Measurements from ENCODE around the gene RELCH.
"Not testable (repeated sequence)": the region's sequence is repeated elsewhere in the genome, so short reads cannot be mapped to it uniquely, and the experiment has no call there.

RELCH gene, protein sequence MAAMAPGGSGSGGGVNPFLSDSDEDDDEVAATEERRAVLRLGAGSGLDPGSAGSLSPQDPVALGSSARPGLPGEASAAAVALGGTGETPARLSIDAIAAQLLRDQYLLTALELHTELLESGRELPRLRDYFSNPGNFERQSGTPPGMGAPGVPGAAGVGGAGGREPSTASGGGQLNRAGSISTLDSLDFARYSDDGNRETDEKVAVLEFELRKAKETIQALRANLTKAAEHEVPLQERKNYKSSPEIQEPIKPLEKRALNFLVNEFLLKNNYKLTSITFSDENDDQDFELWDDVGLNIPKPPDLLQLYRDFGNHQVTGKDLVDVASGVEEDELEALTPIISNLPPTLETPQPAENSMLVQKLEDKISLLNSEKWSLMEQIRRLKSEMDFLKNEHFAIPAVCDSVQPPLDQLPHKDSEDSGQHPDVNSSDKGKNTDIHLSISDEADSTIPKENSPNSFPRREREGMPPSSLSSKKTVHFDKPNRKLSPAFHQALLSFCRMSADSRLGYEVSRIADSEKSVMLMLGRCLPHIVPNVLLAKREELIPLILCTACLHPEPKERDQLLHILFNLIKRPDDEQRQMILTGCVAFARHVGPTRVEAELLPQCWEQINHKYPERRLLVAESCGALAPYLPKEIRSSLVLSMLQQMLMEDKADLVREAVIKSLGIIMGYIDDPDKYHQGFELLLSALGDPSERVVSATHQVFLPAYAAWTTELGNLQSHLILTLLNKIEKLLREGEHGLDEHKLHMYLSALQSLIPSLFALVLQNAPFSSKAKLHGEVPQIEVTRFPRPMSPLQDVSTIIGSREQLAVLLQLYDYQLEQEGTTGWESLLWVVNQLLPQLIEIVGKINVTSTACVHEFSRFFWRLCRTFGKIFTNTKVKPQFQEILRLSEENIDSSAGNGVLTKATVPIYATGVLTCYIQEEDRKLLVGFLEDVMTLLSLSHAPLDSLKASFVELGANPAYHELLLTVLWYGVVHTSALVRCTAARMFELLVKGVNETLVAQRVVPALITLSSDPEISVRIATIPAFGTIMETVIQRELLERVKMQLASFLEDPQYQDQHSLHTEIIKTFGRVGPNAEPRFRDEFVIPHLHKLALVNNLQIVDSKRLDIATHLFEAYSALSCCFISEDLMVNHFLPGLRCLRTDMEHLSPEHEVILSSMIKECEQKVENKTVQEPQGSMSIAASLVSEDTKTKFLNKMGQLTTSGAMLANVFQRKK

DNA sequence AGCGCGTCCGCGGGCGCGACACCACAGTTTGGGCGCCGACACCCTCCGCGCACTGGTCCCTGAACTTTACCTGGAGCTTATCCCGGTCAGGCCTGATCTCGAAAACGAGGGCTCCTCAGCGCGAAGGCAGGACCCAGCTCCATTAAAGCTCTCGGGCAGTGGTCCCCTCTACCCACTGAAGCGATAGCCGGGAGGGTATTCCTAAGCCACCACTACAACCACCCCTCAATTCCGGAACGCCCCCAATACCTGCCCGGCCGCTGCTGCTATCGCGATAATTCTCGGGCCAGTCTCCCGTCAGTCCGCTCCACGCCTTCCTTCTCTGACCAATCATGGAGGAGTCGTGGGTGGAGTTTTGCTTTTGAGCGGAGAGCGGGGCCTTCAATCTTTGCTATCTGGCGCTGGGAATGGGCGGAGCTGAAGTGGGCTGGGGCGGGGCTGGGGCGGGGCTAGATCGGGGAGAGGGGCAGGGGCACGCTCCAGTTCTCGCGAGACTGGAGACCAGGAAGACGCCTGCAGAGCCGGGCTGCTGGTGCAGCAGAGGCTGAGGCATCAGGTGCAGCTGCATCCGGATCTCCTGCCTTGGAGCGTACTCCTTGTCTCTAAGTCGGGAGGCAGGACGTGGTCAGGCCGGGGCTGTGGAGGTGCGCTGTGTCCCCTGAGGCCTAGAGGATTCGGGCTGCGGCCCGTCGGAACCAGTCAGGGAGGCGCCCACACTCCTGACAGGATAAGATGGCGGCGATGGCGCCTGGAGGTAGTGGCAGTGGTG, at the start of gene RELCH, which contains the start of gene PIGN:
Gene RELCH, plus strand, starts transcription at position 482 of the 769 bp plus-strand sequence. Its CDS starts 251 bp downstream, at position 733.
Gene PIGN, minus strand, starts transcription at position 283 of the 769 bp plus-strand sequence. CDS start 25,703 bp downstream, outside the sequence.
- DNase-seq: peak; percentile 97

DNA sequence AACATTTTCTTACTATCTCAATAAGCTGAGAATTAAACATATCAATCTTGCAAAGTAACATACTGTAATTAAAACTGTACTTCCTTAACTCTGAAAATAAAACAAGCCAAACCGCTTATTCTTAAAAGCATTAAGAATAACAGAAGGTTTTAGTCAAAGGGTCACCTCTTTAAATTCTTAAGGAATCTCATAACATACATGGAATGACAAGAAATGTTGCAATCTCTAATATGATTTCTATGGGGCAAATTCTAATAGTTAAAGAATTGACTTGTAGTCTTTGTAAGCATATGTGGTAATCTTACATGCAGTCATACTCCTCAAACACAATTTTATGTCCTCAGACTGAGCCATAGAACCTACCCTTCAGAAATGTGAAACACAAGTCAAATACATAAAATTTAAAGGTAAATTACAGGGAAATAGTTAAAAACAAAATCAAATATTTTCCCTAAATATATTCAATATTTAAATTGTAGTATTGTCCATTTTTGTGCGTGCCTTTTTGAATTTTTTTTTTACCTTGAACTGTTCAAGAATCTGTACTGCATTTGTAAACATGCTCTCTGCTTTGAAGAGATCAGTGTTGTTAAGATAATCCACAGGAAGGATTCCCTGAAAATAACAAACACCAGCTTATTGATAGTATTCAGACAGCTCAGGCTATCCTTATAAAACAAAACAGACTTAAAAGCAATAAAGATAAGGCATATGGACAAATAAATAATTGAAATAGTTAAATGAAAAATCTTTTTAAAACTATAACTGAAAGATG, 48.4 kb upstream of the RELCH start:
- no peak for DNase-seq

DNA sequence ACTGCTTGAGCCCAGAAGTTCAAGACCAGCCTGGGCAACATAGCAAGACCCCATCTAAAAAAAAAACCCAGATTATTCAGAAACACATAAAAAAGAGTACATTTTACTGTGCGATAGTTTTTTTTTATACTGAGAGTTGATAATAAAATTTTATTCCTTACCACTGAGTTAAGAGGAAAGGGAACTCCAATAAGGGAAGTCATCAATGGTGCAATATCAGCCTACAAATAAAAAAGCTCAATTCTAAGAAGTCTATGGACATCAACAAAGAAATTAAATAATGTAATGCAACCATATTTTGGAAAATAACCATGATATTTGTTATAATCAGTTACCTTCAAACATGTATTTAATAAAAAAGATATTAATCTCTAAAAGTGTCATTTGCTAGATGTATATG, 46.8 kb upstream of the RELCH start:
- DNase-seq: no peak

DNA sequence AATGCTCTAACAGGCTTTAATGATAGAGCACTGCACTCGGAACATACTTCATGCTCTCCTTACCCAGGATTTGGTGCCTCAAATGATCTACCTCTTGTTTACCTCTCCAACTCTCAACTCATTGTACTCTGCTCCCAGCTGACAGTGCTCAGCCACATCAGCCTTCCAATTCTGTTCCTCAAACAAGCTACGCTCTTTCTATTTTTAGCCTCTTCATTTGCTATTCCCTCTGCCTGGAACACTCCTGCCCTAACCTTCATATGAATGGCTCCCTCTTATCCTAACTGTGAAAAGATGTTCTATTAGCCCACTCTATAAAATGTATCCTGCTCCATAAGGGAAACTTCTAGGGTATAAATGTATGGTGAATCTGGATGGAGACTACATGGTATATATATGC, 42.7 kb upstream of the RELCH start:
- DNase-seq: no peak

DNA sequence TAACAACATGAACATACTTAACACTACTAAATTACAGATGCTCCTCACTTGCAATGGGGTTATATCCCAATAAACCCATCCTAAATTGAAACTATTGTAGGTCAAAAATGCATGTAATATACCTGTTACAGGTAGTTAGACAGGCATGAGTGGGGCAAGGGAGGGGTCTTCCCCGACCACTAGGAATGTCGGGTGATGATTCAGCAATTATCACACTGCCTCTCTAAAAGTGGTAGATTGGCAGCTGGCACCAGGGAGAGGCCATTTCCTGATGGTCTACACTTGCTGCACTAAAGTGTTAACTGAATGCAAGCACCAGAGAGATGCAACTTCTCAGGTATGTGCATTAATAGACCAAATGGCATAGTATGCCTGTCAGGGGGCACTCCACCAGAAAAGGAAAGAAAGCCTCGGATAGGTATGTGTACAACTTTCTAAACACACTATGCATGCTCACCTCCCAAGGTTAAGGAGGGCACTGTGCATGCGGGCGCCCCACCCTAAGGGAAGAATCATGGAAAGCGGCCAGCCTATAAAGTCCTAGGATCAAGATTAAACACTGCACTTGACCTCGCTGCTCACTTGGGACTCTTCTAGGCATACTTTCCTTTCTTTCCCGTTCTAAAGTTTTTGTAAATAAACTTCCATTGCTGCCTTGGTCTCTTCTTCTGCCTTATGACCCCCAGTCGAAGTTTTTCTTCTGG, 35.8 kb upstream of the RELCH start:
- DNase-seq: no peak

DNA sequence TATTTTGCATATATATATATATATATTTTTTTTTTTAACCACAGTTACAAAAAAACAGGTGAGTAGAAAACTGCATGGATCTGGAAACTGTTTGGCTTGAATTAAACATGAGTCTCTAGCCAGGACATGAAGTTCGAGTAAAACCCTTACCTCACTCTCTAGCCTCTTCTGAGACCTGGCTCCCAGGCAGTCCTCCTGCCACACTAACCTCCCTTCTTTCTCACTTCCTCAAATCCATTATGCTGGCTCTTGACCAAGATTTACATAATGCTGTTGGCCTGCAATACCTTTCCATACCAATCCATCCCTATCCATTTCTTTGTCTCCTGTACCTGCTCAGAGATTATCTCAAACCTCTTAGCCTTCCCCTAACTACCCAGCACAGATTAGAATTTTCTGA, 34.2 kb upstream of the RELCH start:
- DNase-seq: peak; percentile 67

DNA sequence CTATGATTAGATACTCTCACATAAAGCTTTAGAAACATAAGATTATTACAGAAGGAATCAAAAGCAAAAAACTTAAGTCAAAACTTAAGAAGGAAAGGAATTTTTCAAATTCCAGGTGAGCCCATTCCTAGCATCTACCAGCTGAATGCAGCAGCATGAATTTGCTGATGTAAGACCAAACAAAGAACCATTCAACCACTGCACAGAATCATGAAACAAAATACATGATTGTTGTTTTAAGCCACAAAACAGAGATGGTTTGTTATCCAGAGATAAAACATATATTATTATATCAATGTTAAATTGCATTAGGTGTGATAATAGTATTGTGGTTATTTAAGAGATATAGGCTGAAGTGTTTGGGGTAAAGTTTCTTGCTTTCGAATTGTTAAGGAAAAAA, 29.2 kb upstream of the RELCH start:
- no peak for DNase-seq

DNA sequence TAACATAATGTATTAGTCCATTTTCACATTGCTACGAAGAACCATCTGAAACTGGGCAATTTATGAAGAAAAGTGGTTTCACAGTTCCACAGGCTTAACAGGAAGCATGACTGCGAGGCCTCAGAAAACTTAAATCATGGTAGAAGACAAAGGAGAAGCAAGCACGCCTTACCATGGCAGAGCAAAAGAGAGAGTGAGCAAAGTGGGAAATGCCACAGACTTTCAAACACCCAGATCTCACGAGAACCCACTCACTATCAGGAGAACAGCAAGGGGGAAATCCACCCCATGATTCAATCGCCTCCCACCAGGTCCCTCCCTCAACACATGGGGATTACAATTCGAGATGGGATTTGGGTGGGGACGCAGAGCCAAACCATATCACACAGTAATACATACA, 22.7 kb upstream of the RELCH start:
- no peak for DNase-seq

DNA sequence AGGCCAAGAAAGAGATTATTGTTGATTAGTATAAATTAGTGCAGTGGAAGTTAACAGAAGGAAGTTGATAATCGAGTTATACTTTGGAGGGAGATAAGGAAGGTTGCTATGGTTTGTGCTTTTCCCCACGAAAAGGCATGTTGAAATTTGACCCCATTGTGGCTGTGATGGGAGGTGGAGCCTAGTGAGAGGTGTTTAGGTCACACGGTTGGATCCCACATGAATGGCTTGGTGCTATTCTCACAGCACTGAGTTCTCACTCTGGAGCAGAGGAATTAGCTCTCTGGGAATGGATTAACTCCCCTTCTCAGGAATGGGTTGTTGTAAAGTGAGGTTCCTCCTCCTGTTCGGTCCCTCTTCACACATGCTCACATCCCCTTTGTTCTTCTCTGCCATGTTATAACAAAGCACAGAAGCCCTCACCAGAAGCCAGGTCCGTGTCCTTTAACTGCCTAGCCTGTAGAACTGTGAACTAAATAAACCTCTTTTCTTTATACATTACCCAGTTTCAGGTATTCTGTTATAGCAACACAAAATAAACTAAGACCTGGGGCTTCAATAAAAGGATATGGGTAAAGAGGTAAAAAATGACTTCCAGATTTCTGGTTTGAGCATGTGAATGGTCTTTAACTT, 22.1 kb upstream of the RELCH start:
- no peak for DNase-seq

DNA sequence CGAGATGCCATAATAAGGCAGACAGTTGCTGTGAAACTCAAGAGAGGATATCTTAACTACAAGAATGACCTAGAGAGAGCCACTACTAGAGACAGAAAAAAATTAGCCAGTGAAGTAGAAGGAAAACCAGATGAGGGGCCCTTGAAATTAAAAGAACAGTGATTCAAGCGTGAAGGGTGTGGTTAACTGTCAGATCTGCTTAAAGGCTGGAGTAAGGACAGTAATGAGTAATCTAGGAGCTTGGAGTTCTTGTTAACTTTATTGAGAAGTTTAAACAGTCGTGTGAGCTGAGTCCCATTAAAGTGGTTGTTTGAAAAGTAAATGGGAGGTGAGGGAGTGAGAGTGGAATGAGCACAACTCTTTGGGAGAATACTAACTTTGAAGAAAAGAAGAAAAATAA, 21.5 kb upstream of the RELCH start:
- no peak for DNase-seq

DNA sequence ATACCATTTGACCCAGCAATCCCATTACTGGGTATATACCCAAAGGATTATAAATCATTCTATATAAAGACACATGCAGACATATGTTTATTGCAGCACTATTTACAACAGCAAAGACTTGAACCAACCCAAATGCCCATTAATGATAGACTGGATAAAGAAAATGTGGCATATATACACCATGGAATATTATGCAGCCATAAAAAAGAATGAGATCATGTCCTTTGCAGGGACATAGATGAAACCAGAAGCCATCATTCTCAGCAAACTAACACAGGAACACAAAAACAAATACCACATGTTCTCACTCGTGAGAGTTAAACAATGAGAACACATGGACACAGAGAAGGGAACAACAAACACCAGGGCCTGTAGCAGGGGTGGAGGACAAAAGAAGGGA, 20.5 kb upstream of the RELCH start:
- DNase-seq: not testable (repeated sequence)

DNA sequence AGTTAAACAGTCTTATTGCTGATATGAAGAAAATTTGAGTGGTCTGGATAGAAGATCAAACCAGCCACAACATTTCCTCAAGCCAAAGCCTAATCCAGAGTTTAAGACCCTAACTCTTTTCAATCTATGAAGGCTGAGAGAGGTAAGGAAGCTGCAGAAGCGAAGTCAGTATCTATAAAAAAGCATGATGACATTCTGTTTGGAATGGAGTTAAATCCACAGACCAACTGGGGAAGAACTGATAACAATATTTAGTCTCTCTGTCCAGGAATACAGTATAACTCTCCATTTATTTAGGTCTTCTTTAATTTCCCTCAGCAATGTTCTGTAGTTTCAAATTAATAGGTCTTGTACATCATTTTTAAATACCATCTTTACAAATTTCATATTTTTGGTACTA, 16.2 kb upstream of the RELCH start:
- no peak for DNase-seq

DNA sequence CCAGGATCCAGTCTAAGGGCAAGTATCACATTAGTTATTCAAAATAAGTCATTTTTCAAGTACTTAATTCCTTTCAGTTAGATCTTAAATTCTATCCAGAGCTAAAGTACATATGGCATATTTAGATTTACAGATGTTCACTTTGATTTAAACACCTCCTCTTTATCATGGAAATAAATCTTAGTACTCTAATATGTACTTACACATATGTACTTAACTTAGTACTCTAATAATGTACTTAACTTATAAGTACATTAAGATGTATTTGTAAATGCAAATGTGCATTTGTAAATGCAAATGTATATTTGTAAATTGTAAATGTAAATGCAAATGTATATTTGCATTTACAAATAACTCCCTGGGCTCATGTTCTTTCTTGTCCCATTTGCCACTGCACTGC, 14.8 kb upstream of the RELCH start:
- no peak for DNase-seq

DNA sequence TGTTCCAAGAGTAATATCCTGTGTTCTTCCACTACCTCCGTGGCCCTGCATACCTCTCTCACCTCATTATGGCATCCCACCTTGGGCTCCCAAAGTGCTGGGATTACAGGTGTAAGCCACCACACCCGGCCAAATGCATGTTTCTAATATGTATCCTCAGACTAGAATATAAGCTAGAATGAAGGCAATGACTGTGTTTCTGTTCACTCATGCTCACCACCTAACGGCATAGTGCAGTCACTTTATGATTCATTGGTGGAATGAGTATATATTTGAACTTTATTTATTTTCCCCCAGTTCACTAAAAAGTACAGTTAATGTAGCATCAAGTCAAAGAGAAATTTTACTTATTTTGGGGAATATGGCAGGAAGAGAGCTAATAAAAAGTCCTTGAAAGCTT, 11.5 kb upstream of the RELCH start:
- no peak for DNase-seq

DNA sequence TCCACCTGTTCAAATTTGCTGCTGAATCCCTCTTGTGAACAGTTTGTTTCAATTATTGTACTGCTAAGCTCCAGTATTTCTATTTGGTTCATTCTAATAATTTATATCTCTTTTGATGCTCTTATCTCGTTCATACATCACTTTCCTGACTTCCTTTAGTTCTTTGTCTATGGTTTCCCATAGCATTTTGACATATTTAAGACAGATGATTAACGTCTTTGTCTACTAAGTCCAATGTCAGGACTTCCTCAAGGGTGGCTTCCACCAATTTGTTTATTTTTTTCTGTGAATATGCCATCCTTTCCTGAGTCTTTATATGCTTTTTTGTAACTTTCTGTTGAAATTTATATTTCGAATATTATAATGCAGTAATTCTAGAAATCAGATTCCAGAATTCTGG, 9.8 kb upstream of the RELCH start:
- DNase-seq: no peak

DNA sequence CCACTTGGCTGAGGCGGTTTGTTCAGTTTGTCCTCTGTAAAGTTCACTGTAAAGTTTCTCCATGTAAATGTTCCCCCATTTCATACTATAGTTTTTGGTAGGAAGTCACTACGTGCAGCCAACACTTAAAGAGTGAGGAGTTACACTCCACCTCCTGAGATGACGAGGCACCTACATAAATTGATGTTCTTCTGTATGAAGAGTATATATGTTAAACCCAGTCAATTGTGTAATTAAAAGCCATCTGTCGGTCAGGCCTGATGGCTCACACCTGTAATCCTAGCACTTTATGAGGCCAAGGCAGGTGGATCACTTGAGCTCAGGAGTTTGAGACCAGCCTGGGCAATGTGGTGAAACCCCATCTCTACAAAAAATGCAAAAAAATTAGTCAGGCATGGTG, 7.8 kb upstream of the RELCH start:
- no peak for DNase-seq

DNA sequence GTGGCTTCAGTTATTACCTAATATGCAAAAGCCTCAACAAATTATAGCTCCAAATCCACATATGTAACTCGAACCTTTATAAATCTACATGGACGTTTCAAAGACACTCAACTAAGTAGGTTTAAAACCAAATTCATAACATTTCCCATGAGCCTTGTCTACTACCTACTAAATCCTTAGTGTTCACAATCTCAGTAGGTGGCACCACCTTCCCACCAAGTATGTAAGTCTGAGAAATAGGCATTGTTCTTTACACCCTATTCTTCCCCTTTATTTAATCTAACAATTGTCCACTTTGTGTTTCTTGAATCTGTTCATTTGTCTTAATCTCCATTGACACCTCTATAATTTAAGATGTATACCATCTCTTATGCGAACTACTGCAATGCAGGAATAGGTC, 4.8 kb upstream of the RELCH start:
- peak; percentile 51 for DNase-seq

DNA sequence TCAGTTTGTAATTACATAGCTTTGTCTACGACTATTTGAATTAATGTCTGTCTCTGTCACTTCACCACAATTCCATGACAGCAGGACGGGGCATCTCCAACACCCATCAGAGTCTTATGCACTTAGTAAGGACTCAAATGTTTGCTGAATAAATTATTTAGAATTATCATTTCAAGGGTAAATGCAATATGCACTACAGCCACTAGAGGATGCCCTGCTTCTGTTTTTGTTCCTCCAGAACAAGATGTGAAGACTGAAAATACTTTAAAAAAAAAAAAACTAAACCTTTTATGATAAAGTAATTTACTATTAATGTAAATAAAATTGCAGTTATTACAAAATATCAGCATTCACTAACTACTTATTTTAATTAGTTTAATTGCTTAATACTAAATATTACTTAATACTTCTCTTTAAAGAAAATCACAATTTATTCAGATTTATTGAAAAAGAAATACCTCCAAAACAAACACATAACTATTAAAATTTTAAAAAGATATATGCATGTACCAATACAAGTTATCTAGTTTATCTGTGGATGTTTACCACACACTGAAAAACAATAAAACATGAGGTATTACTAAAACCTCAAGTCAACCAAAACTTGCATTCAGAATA, 3.4 kb upstream of the RELCH start:
- peak; percentile 54 for DNase-seq

DNA sequence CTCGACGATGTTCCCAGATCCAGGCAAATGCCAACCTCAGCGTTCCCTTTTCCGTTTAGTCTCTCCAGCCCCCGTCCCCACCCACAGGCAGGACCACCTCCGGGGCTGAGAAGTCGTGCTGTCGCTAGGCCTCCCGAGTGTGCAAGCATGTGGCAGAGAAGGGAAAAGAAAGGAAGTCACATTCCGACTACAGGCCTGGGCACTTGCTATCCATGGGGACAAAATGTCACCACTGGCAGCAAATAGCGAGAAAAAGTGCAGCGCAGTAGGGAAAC, 619 bp upstream of the RELCH start:
- no peak for DNase-seq

Data from MV-4-11 (cell line).